IgD-negative memory B cell (primary cell): Measurements from ENCODE around the gene OGFOD2. TPM values are rescaled to one million over a fixed set of nuclear protein-coding genes. Genes with fewer than 3 reads are reported as not detected.
A peak's percentile ranks its signal among the peaks of the same experiment; 100 is the strongest.

Source experiments
- H3K27ac Mint-ChIP-seq, 3 donors: one replicate each; pipeline ENCODE4 v1.8.0; 2020 to 2022; ENCODE audit warnings: mild to moderate bottlenecking in 3 of 3, mixed read lengths in 3 of 3, moderate library complexity in 1 of 3
- H3K27me3 Mint-ChIP-seq: one replicate; pipeline ENCODE4 v1.8.0; 2021; ENCODE audit warnings: mixed read lengths
- H3K36me3 Mint-ChIP-seq: one replicate; pipeline ENCODE4 v1.8.0; 2020; ENCODE audit warnings: mild to moderate bottlenecking, mixed read lengths
- H3K4me1 Mint-ChIP-seq, 3 donors: one replicate each; pipeline ENCODE4 v1.8.0; 2020 to 2022; ENCODE audit warnings: mixed read lengths in 3 of 3, mild to moderate bottlenecking in 1 of 3
- H3K4me3 Mint-ChIP-seq, 4 donors: one replicate each; pipeline ENCODE4 v1.8.0; 2020 to 2022; ENCODE audit warnings: mild to moderate bottlenecking in 4 of 4, mixed read lengths in 4 of 4, moderate library complexity in 3 of 4
- H3K9me3 Mint-ChIP-seq, 3 donors: one replicate each; pipeline ENCODE4 v1.8.0; 2020 to 2021; ENCODE audit warnings: mixed read lengths in 3 of 3, mild to moderate bottlenecking in 1 of 3
- polyA plus RNA-seq: library from polyadenylated mRNA; unstranded; fragments of 300-500 nt; fragmentation: Illumina TruSeq; gene quantifications from one replicate; pipeline ENCODE4 v1.2.3, GENCODE V29; 2021

Gene OGFOD2
- polyA plus RNA-seq, 1 donor from 2014 or later: 20.2 TPM

DNA sequence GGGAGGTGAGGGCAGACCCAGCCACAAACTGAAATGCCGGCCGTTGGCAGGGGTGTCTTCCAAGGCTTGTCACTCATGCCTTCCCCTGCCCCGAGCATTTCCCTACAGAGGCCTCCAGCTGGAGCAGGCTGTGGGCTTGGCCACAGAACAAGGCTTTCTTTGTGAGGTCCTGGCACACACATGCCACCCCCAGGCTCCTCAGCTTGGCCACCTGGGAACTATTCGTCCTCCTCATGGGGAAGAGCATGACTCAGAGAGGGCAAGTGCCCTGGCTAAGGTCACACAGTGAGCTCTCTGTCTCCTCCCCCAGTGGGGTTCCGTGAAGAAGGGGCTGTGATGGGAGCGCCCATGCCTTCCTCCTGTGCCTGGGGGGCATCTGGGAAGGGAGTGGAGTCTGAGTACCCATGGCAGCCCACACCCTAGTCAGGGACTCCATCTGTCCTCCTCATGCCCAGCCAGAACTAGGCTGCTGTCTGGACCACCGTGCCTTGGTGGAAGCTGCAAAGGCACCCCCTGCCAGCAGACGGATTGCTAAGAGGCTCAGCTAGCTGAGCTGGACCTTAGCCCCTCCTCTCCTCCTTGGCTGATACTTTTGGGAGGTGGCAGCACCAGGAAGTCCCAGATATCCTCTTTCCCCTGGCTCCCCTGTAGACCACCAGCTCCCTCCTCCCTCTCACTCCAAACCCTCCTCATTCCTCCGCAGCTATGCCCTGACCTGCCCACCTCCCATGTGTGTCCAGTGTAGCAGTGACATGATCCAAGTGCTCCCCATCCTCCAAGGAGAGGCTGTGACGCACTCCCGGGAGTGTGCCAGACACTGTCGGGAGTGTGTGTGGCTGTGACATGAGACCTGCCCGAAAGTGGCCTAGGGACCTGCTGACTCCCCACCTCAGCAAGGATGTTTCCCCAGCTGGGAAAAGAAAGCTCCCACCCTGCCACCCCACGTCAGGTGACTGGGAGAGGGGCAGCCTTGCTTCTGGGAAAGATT lies 30.1 kb upstream of the OGFOD2 start:
- peaks cover 7 to 20% (median 19%) of the 10 kb centered on the region in 3 donors for H3K4me1 Mint-ChIP-seq
- H3K9me3 Mint-ChIP-seq: no peaks in the 10 kb centered on the region
- no peak overlapping the region for H3K27ac Mint-ChIP-seq
- H3K27me3 Mint-ChIP-seq: no peaks in the 10 kb centered on the region
- H3K4me3 Mint-ChIP-seq: no peak overlapping the region
- H3K36me3 Mint-ChIP-seq: no peaks in the 10 kb centered on the region

DNA sequence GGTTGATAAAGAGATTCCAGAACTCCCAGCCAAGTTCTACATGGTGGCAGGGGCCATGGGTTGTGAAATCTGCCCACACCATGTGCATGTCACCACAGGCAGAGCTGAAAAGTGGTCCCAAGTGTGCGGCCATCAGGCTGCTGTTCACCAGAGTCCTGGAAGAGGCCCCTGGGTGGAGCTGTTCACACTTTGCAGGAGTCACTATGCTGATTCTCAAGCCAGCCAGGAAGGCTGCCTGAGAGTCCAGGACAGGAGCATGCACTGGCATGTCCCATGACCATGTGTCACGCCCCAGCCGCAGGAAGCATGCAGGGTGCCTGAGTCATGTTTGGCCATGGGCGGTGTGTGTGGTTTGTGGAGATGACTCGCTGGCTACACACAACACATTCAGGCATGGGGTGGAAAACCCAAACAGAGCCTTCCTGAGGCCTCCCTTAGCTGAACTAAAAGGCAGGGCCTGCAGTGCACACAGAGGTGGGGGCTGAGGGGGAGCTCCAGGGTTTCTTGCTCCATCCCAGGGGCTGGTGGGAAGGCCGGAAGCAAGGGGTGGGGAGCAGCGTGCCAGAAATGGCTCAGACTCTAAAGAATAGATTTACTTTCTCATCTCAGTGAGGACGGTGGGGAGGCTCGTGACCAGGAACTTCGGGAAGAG lies 28.2 kb upstream of the OGFOD2 start:
- no peaks in the 10 kb centered on the region for H3K36me3 Mint-ChIP-seq
- H3K9me3 Mint-ChIP-seq: no peaks in the 10 kb centered on the region
- peak overlapping the region in 1 of 3 donors; percentile 85 for H3K27ac Mint-ChIP-seq
- peak overlapping the region in 2 of 4 donors; percentile 41 to 61 for H3K4me3 Mint-ChIP-seq
- peaks cover 8 to 25% (median 19%) of the 10 kb centered on the region in 3 donors for H3K4me1 Mint-ChIP-seq
- no peaks in the 10 kb centered on the region for H3K27me3 Mint-ChIP-seq

DNA sequence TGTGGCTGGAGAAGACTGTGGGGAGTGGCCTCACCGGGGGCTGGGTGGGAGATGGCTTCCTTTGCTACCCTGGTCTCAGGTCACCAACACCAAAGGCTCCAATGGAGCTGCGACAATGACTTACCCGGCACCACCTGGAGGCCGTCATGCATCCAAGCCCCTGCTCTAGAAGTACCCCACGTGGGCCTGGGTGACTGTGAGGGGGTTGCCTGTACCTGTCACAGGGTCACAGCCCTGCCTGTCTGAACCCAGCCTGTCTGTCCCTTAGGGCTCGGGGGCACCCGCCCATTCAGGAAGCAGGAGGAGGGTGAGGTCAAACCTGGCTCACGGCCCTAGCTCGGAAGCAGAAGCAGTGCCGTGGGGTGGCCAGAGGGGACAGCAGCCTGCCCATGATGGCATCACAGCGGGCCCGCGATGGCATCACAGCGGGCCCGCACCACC lies 27.7 kb upstream of the OGFOD2 start:
- no peaks in the 10 kb centered on the region for H3K36me3 Mint-ChIP-seq
- peaks cover 12 to 30% (median 23%) of the 10 kb centered on the region in 3 donors for H3K4me1 Mint-ChIP-seq
- peak overlapping the region in 1 of 3 donors; percentile 85 for H3K27ac Mint-ChIP-seq
- H3K9me3 Mint-ChIP-seq: no peaks in the 10 kb centered on the region
- peak overlapping the region in 1 of 4 donors; percentile 12 for H3K4me3 Mint-ChIP-seq
- H3K27me3 Mint-ChIP-seq: no peaks in the 10 kb centered on the region

DNA sequence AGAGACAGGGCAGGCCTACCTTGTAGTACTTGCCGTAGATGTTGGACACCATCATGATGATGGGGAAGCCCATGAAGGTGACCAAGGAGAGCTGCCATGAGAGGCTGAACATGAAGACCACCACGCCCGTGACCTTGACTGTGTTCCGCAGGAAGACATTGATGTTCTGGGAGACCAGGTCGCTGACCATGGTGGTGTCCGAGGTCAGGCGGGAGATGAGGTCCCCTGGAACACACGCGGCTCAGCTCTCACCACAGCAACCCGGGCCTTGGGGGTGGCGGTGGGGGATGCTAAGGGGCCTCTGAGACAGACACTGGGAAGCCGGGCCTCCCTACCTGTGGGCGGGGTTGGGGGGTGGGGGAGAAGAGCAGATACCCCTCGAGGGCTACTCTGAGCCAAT lies 26.4 kb upstream of the OGFOD2 start:
- Mint-ChIP-seq H3K4me1 (peaks cover 13 to 27% (median 25%) of the 10 kb centered on the region in 3 donors), H3K36me3 (no peaks in the 10 kb centered on the region), H3K27me3 (no peaks in the 10 kb centered on the region), H3K27ac (no peak overlapping the region), H3K9me3 (no peaks in the 10 kb centered on the region), H3K4me3 (no peak overlapping the region)

- Mint-ChIP-seq H3K9me3 (no peaks in the 10 kb centered on the region), H3K4me1 (peaks cover 13 to 27% (median 22%) of the 10 kb centered on the region in 3 donors), H3K4me3 (peak overlapping the region in 1 of 4 donors; percentile 9), H3K27me3 (no peaks in the 10 kb centered on the region), H3K36me3 (no peaks in the 10 kb centered on the region), H3K27ac (no peak overlapping the region)
These were observed 25.6 kb upstream of the OGFOD2 start for GRCh38 chr12:122949405-122949804.

GRCh38 chr12:122949816-122950675 lies 25.0 kb upstream of the OGFOD2 start:
- Mint-ChIP-seq H3K27me3 (no peaks in the 10 kb centered on the region), H3K27ac (no peak overlapping the region), H3K9me3 (no peaks in the 10 kb centered on the region), H3K4me3 (no peak overlapping the region), H3K4me1 (peaks cover 13 to 27% (median 22%) of the 10 kb centered on the region in 3 donors), H3K36me3 (no peaks in the 10 kb centered on the region)

- no peaks in the 10 kb centered on the region for H3K9me3 Mint-ChIP-seq
- H3K4me1 Mint-ChIP-seq: peaks cover 13 to 26% (median 22%) of the 10 kb centered on the region in 3 donors
- H3K4me3 Mint-ChIP-seq: no peak overlapping the region
- H3K36me3 Mint-ChIP-seq: no peaks in the 10 kb centered on the region
- no peak overlapping the region for H3K27ac Mint-ChIP-seq
- no peaks in the 10 kb centered on the region for H3K27me3 Mint-ChIP-seq
These were observed 23.6 kb upstream of the OGFOD2 start for GRCh38 chr12:122951406-122951805.

DNA sequence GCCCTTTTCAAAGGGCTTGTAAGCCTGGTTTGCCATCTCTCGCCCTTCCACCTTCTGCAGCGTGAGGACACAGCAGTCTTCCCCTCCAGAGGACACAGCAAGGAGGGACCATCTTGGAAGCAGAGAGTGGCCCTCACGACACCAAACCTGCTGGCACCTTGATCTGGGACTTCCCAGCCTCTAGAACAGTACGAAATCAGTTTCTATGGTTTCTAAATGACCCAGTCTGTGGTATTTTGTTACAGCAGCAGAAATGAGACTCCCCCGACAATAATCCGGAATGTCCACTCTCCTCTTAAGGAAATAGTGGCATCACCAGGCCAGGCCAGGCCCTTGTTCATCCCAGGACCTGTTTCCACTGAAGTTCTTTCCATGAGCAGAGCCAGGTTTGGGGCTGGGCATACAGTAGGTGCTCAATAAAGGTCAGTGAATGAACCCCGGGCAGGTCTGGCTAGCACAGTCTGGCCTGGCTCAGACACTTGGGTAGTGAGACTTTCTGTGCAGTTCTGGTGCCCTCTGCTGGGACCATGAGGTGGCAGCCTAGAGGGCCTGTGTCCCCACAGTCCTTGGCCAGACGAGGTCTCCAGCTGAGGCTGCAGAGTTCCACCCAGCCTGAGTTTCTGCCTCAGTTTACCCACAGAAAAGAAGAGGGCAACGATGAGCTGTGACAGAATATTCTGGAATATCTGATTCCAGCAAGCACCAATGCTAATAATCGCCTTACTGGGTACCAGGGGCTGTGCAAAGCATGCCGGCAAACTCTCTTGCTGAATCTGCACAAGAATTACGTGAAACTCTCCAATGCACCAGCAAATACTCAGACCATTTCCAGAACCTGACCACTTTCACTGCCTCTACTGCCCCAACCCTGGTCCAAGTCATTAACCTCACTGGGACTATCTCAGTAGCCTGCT lies 22.8 kb upstream of the OGFOD2 start:
- Mint-ChIP-seq H3K4me1 (peaks cover 9 to 18% (median 15%) of the 10 kb centered on the region in 3 donors), H3K27ac (peak overlapping the region in 1 of 3 donors; percentile 77), H3K27me3 (no peaks in the 10 kb centered on the region), H3K4me3 (no peak overlapping the region), H3K9me3 (no peaks in the 10 kb centered on the region), H3K36me3 (no peaks in the 10 kb centered on the region)

- no peak overlapping the region for H3K4me3 Mint-ChIP-seq
- peaks cover 6 to 13% (median 6%) of the 10 kb centered on the region in 3 donors for H3K4me1 Mint-ChIP-seq
- no peak overlapping the region for H3K27ac Mint-ChIP-seq
- H3K36me3 Mint-ChIP-seq: no peaks in the 10 kb centered on the region
- H3K9me3 Mint-ChIP-seq: no peaks in the 10 kb centered on the region
- no peaks in the 10 kb centered on the region for H3K27me3 Mint-ChIP-seq
These were observed 19.9 kb upstream of the OGFOD2 start for GRCh38 chr12:122955156-122955555.

GRCh38 chr12:122956035-122956434 lies 19.0 kb upstream of the OGFOD2 start:
- Mint-ChIP-seq H3K27me3 (no peaks in the 10 kb centered on the region), H3K4me1 (peaks cover 5 to 13% (median 6%) of the 10 kb centered on the region in 3 donors), H3K4me3 (no peak overlapping the region), H3K9me3 (no peaks in the 10 kb centered on the region), H3K27ac (no peak overlapping the region), H3K36me3 (no peaks in the 10 kb centered on the region)

- no peaks in the 10 kb centered on the region for H3K9me3 Mint-ChIP-seq
- H3K27ac Mint-ChIP-seq: no peak overlapping the region
- H3K36me3 Mint-ChIP-seq: no peaks in the 10 kb centered on the region
- no peak overlapping the region for H3K4me3 Mint-ChIP-seq
- H3K27me3 Mint-ChIP-seq: no peaks in the 10 kb centered on the region
- H3K4me1 Mint-ChIP-seq: no peaks in the 10 kb centered on the region
These were observed 16.7 kb upstream of the OGFOD2 start for GRCh38 chr12:122958198-122958888.

DNA sequence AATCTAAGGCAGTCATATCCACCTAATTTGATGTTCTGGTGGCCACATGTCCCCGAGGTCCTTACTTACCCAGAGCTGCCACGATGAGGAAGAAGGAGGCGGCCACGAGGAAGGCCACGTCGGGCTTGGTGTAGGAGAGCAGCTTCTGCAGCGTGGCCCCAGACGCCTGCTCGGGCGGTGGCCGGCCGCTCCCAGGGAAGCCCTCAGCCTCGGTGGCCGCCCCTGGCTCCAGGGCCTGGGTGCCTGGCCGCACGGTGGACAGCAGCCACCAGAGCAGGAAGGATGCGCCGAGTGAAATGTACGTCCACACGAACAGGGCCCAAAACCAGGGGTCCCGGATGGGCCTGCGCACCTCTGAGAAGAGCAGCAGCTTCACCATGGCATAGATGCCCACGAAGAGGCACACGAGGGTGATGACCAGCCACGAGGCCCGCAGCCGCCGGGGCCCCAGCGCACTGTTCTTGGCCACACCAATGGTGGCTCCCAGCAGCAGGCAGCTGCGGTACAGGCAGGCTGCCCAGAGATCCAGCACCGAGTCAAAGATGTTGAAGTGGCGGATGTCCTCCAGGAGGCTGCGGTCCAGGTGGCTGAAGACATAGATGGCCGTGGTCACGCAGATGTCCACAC lies 15.4 kb upstream of the OGFOD2 start:
- Mint-ChIP-seq H3K27ac (peak overlapping the region in 1 of 3 donors; percentile 50), H3K4me3 (no peak overlapping the region), H3K27me3 (no peaks in the 10 kb centered on the region), H3K36me3 (no peaks in the 10 kb centered on the region), H3K4me1 (peaks cover under 1 to 2% (median 1%) of the 10 kb centered on the region in 3 donors), H3K9me3 (no peaks in the 10 kb centered on the region)

GRCh38 chr12:122960193-122960569 lies 14.9 kb upstream of the OGFOD2 start:
- peak overlapping the region in 1 of 3 donors; percentile 50 for H3K27ac Mint-ChIP-seq
- H3K27me3 Mint-ChIP-seq: no peaks in the 10 kb centered on the region
- no peak overlapping the region for H3K4me3 Mint-ChIP-seq
- no peaks in the 10 kb centered on the region for H3K9me3 Mint-ChIP-seq
- H3K36me3 Mint-ChIP-seq: no peaks in the 10 kb centered on the region
- peaks cover 4 to 5% (median 4%) of the 10 kb centered on the region in 3 donors for H3K4me1 Mint-ChIP-seq
